GM23338 (cell line): ENCODE data around the gene ZNRF1. TPM values are rescaled to one million over a fixed set of nuclear protein-coding genes. Genes with fewer than 3 reads are reported as not detected.

Experiments used
- ATAC-seq: fragments of 200-7000 bp; cut with Tn5 transposase; 3 replicates; pipeline ENCODE4 v1.9.1; 2020
- DNase-seq: peaks from one replicate; pipeline ENCODE4 v3.0.0-alpha.2; 2015; ENCODE audit warnings: low spot score
- H2AFZ ChIP-seq: fragments of 200-600 bp; sonication (generic); 2 replicates; pipeline ENCODE4 v1.8.0; 2016; ENCODE audit warnings: antibody characterized with exemption, mild to moderate bottlenecking, moderate library complexity
- H3F3A ChIP-seq: fragments of 200-600 bp; sonication (generic); replicated peaks from 2 replicates; pipeline ENCODE4 v1.8.0; 2017; ENCODE audit warnings: antibody characterized with exemption, mixed run types, low read depth
- H3K27ac ChIP-seq: fragments of 200-600 bp; sonication (generic); 2 replicates; pipeline ENCODE4 v1.6.1; 2016; ENCODE audit warnings: low read depth
- H3K27me3 ChIP-seq: fragments of 200-600 bp; sonication (generic); 2 replicates; pipeline ENCODE4 v1.8.0; 2016; ENCODE audit warnings: mild to moderate bottlenecking, mixed run types, moderate library complexity; ENCODE audit not compliant: insufficient read depth
- H3K36me3 ChIP-seq: fragments of 200-600 bp; sonication (generic); 2 replicates; pipeline ENCODE4 v1.8.0; 2016; ENCODE audit warnings: mild to moderate bottlenecking; ENCODE audit not compliant: insufficient read depth
- H3K4me1 ChIP-seq: fragments of 200-600 bp; sonication (generic); 2 replicates; pipeline ENCODE4 v1.8.0; 2016; ENCODE audit warnings: mild to moderate bottlenecking, moderate library complexity; ENCODE audit not compliant: insufficient read depth
- H3K4me2 ChIP-seq: fragments of 200-600 bp; sonication (generic); 2 replicates; pipeline ENCODE4 v1.7.1; 2017; ENCODE audit warnings: mixed run types
- H3K4me3 ChIP-seq: fragments of 200-600 bp; sonication (generic); 2 replicates; pipeline ENCODE4 v1.6.1; 2016; ENCODE audit warnings: mixed run types
- H3K79me2 ChIP-seq: fragments of 200-600 bp; sonication (generic); replicated peaks from 2 replicates; pipeline ENCODE4 v1.8.0; 2017; ENCODE audit warnings: mild to moderate bottlenecking; ENCODE audit not compliant: insufficient read depth
- H3K9me2 ChIP-seq: fragments of 200-600 bp; sonication (generic); 2 replicates; pipeline ENCODE4 v1.8.0; 2017; ENCODE audit not compliant: insufficient read depth
- H4K20me1 ChIP-seq: fragments of 200-600 bp; sonication (generic); replicated peaks from 2 replicates; pipeline ENCODE4 v1.8.0; 2017; ENCODE audit warnings: mild to moderate bottlenecking; ENCODE audit not compliant: insufficient read depth
- H3K27ac Mint-ChIP-seq: 2 replicates; pipeline ENCODE4 v1.8.0; 2020; ENCODE audit warnings: inconsistent platforms, mild to moderate bottlenecking, moderate library complexity, mixed read lengths
- H3K27me3 Mint-ChIP-seq: 3 replicates; pipeline ENCODE4 v1.8.0; 2022; ENCODE audit warnings: low read depth, mild to moderate bottlenecking, moderate library complexity, mixed read lengths, inconsistent platforms; ENCODE audit not compliant: insufficient read depth, poor library complexity
- H3K36me3 Mint-ChIP-seq: 3 replicates; pipeline ENCODE4 v1.8.0; 2021; ENCODE audit warnings: low read depth, mild to moderate bottlenecking, inconsistent platforms, moderate library complexity, mixed read lengths
- H3K4me1 Mint-ChIP-seq: 3 replicates; pipeline ENCODE4 v1.8.0; 2020; ENCODE audit warnings: mild to moderate bottlenecking, inconsistent platforms, mixed read lengths
- H3K4me3 Mint-ChIP-seq: 3 replicates; pipeline ENCODE4 v1.8.0; 2021; ENCODE audit warnings: moderate library complexity, mild to moderate bottlenecking, inconsistent platforms, mixed read lengths
- H3K9me3 Mint-ChIP-seq: 3 replicates; pipeline ENCODE4 v1.8.0; 2020; ENCODE audit warnings: moderate library complexity, mild to moderate bottlenecking, inconsistent platforms, mixed read lengths
- EZH2 ChIP-seq: fragments of 200-600 bp; sonication (generic); IDR thresholded peaks from one replicate; pipeline ENCODE4 v1.8.0; 2017; ENCODE audit warnings: antibody characterized with exemption, mild to moderate bottlenecking, low read depth; ENCODE audit not compliant: unreplicated experiment
- STAT1 ChIP-seq: IDR thresholded peaks from one replicate; pipeline ENCODE4 v1.6.1; 2016; ENCODE audit warnings: antibody characterized with exemption; ENCODE audit not compliant: unreplicated experiment
- ZNF114 ChIP-seq: fragments of 250-450 bp; sonication (Bioruptor Pico); IDR thresholded peaks from 2 replicates; pipeline ENCODE4 v1.5.0; 2020; ENCODE audit warnings: mild to moderate bottlenecking, moderate library complexity
- ZNF331 ChIP-seq: fragments of 250-450 bp; sonication (Bioruptor Pico); IDR thresholded peaks from 2 replicates; pipeline ENCODE4 v1.5.0; 2020; ENCODE audit warnings: low read depth, mild to moderate bottlenecking, moderate library complexity
- polyA plus RNA-seq: library from polyadenylated mRNA; unstranded; fragments of >200 nt; fragmentation: Nextera tagmentation; extraction: Ambion mirVana; gene quantifications from 2 replicates; pipeline ENCODE4 v1.2.1, GENCODE V29; 2016
- total RNA-seq: library from RNA; depleted of rRNA; stranded (reverse); fragments of >200 nt; shearing (Covaris generic); gene quantifications from 2 replicates; pipeline ENCODE4 v1.2.3, GENCODE V29; 2014
- TF ChIP-seq, protein P1 (sequence below), 2 experiments: fragments of 200-600 bp in 1 of 2; sonication (generic) in 1 of 2; conservative IDR thresholded peaks; 2 replicates each; pipeline versions ENCODE4 v1.5.1 to v1.6.1; 2016 to 2017; ENCODE audit warnings: antibody characterized with exemption in 2 of 2, low read depth in 2 of 2, mild to moderate bottlenecking in 2 of 2, moderate library complexity in 1 of 2
- TF ChIP-seq, protein P2 (sequence below): IDR thresholded peaks from 2 replicates; pipeline ENCODE4 v1.6.1; 2016; ENCODE audit warnings: antibody characterized with exemption

The ZNRF1 gene
- total and polyA plus RNA-seq, 2 experiments from 2014 or later: 22.4 to 42.1 TPM

DNA sequence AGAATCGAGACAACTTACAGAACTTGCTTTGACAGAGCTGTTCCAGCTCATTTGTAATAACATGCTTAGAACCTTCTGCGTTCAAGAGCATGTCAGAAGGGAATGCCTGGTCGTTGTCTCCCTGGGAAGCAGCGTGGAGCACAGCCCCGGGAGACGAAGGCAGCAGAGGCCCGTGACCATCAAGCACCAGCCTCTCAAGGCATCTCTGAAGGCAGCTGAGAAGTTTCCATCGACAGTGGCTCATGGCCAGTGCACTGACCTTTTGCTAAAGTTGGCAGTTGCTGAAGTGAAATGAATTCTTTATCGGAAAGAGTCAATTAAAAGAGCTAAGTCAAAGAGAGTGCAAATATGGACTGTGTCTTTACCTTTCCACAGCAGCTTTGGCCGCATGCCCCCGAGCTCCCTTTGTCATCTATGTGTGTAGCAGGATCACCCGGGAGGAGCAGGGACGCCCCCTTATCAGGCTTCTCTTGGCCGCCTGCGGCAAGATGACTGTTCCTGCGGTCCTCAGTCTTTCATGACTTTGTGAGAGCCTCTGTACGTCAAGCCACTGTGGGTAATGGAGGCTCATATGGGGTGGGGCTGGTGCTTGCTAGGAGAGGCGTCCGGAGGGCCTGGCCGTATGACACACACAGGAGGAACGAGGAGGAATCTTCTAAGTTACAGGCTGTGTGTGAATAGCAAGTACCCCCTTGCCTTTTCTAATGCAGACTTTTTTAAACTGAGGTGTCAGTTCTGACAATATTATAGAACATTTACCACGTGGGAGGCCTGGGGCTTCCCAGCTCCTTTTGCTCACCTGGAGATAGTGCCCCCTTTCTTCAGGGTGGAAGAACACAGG, 63.5 kb downstream of the ZNRF1 start:
- no peaks in the 10 kb centered on the region for H3K9me2 ChIP-seq
- no peaks in the 10 kb centered on the region for H3K36me3 ChIP-seq
- H3K4me3 ChIP-seq: no peak overlapping the region
- peaks cover 5% of the 10 kb centered on the region; the same call in 1 of the 2 replicates for H3F3A ChIP-seq
- H3K4me3 Mint-ChIP-seq: no peak overlapping the region
- DNase-seq: no peak
- H3K9me3 Mint-ChIP-seq: no peaks in the 10 kb centered on the region
- H3K27ac ChIP-seq: 0 out of 2 replicates have a peak overlapping the region, but pooled peaks have one; percentile 52
- no peaks in the 10 kb centered on the region for H3K27me3 ChIP-seq
- TF ChIP-seq ZNF331 (CRISPR knock-in tag) (no peak), STAT1 (no peak)
- TF ChIP-seq, protein P1, sequence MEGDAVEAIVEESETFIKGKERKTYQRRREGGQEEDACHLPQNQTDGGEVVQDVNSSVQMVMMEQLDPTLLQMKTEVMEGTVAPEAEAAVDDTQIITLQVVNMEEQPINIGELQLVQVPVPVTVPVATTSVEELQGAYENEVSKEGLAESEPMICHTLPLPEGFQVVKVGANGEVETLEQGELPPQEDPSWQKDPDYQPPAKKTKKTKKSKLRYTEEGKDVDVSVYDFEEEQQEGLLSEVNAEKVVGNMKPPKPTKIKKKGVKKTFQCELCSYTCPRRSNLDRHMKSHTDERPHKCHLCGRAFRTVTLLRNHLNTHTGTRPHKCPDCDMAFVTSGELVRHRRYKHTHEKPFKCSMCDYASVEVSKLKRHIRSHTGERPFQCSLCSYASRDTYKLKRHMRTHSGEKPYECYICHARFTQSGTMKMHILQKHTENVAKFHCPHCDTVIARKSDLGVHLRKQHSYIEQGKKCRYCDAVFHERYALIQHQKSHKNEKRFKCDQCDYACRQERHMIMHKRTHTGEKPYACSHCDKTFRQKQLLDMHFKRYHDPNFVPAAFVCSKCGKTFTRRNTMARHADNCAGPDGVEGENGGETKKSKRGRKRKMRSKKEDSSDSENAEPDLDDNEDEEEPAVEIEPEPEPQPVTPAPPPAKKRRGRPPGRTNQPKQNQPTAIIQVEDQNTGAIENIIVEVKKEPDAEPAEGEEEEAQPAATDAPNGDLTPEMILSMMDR (conservative IDR thresholded peaks at IDR 0.05; ENCODE audit: low read depth in 2 of 2): peak; percentile 39 to 50
- H3K27ac Mint-ChIP-seq: peak overlapping the region; percentile 83
- H3K4me1 Mint-ChIP-seq: peaks cover 43% of the 10 kb centered on the region
- no peak overlapping the region for H3K4me2 ChIP-seq
- ATAC-seq: peak; percentile 12; the same call in 1 of the 3 replicates
- no peaks in the 10 kb centered on the region for H3K36me3 Mint-ChIP-seq
- H3K79me2 ChIP-seq: peaks cover 98% of the 10 kb centered on the region
- H3K27me3 Mint-ChIP-seq: no peaks in the 10 kb centered on the region
- peaks cover 45% of the 10 kb centered on the region for H4K20me1 ChIP-seq
- no peak overlapping the region for H2AFZ ChIP-seq
- peaks cover 17% of the 10 kb centered on the region for H3K4me1 ChIP-seq

DNA sequence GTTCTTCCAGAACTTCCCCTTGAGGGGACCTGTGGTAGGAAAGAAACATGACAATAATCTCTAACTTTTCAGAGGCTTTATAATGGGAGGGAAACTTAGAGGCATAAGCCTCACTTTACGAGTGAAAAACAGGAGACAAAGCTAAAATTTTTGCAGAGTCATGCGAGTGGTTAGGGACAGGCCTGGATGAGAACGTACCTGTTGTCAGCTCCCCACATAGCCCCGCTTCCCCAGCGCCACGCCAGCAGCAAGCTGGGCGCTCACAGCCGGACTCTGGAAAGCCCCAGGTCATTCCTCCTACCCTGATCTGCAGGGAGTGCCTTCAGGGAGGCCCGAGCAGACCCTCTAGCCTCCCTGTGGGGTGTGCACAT, 64.1 kb downstream of the ZNRF1 start:
- H3K27ac ChIP-seq: 0 out of 2 replicates have a peak overlapping the region, but pooled peaks have one; percentile 64
- peak; percentile 52 for ATAC-seq
- no peak overlapping the region; the same call in 1 of the 2 replicates for H3K4me2 ChIP-seq
- no peak overlapping the region for H3K4me3 Mint-ChIP-seq
- H3K36me3 Mint-ChIP-seq: no peaks in the 10 kb centered on the region
- peaks cover 44% of the 10 kb centered on the region for H4K20me1 ChIP-seq
- no peak overlapping the region for H2AFZ ChIP-seq
- H3K9me2 ChIP-seq: no peaks in the 10 kb centered on the region
- H3K4me3 ChIP-seq: no peak overlapping the region
- peaks cover 43% of the 10 kb centered on the region for H3K4me1 Mint-ChIP-seq
- TF ChIP-seq ZNF114 (CRISPR knock-in tag) (no peak), EZH2 (no peak)
- TF ChIP-seq, protein P1 (conservative IDR thresholded peaks at IDR 0.05; ENCODE audit: low read depth in 2 of 2): no peak
- TF ChIP-seq, protein P2, sequence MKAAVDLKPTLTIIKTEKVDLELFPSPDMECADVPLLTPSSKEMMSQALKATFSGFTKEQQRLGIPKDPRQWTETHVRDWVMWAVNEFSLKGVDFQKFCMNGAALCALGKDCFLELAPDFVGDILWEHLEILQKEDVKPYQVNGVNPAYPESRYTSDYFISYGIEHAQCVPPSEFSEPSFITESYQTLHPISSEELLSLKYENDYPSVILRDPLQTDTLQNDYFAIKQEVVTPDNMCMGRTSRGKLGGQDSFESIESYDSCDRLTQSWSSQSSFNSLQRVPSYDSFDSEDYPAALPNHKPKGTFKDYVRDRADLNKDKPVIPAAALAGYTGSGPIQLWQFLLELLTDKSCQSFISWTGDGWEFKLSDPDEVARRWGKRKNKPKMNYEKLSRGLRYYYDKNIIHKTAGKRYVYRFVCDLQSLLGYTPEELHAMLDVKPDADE: no peak
- H3K79me2 ChIP-seq: peaks cover 99% of the 10 kb centered on the region
- H3K27me3 ChIP-seq: no peaks in the 10 kb centered on the region
- peaks cover 17% of the 10 kb centered on the region for H3K4me1 ChIP-seq
- no peaks in the 10 kb centered on the region for H3K27me3 Mint-ChIP-seq
- peaks cover 5% of the 10 kb centered on the region; the same call in 1 of the 2 replicates for H3F3A ChIP-seq
- no peak for DNase-seq
- no peaks in the 10 kb centered on the region for H3K9me3 Mint-ChIP-seq
- H3K27ac Mint-ChIP-seq: peak overlapping the region; percentile 83
- no peaks in the 10 kb centered on the region for H3K36me3 ChIP-seq
